K562 (cell line): ENCODE results near the gene SERTAD2. TPM values are rescaled to one million over a fixed set of nuclear protein-coding genes. Genes with fewer than 3 reads are reported as not detected.
A peak's percentile ranks its signal among the peaks of the same experiment; 100 is the strongest.

Experiments used
- CREM ChIP-seq: IDR thresholded peaks from 2 replicates; pipeline ENCODE4 v1.6.1; 2014; ENCODE audit warnings: antibody characterized with exemption, low read depth
- ETS1 ChIP-seq: conservative IDR thresholded peaks from 2 replicates; pipeline ENCODE4 v1.6.1; 2011; ENCODE audit warnings: low read depth, mild to moderate bottlenecking, low read length; ENCODE audit not compliant: control insufficient read depth
- KDM2B ChIP-seq: fragments of 250-450 bp; sonication (Bioruptor Pico); IDR thresholded peaks from 2 replicates; pipeline ENCODE4 v1.8.0; 2021; ENCODE audit warnings: mild to moderate bottlenecking, moderate library complexity
- LARP7 ChIP-seq: fragments of 450-650 bp; IDR thresholded peaks from 2 replicates; pipeline ENCODE4 v1.6.1; 2016
- NEUROD1 ChIP-seq: fragments of 150-350 bp; IDR thresholded peaks from 2 replicates; pipeline ENCODE4 v1.6.1; 2014; ENCODE audit warnings: borderline replicate concordance, low read length, low read depth; ENCODE audit not compliant: partially characterized antibody
- NFIC ChIP-seq: fragments of 450-650 bp; IDR thresholded peaks from 2 replicates; pipeline ENCODE4 v1.6.1; 2017; ENCODE audit warnings: mild to moderate bottlenecking, inconsistent platforms
- PHF8 ChIP-seq: fragments of 200-600 bp; sonication (generic); IDR thresholded peaks from 2 replicates; pipeline ENCODE4 v1.6.1; 2012; ENCODE audit warnings: mixed run types, mild to moderate bottlenecking, inconsistent platforms, low read length, moderate library complexity, borderline replicate concordance
- RAD21 ChIP-seq, 2 experiments: fragments of 250-450 bp in 1 of 2; fragments of 450-650 bp in 1 of 2; sonication (Bioruptor Pico) in 1 of 2; formaldehyde crosslinking in 1 of 2; IDR thresholded peaks in 1 of 2; conservative IDR thresholded peaks in 1 of 2; 2 replicates each; pipeline versions ENCODE4 v1.4.0 to v1.8.0; 2020 to 2022; ENCODE audit warnings: mild to moderate bottlenecking in 2 of 2, moderate library complexity in 1 of 2
- RB1 ChIP-seq: fragments of 450-650 bp; IDR thresholded peaks from 2 replicates; pipeline ENCODE4 v1.6.1; 2017; ENCODE audit warnings: low read depth, mild to moderate bottlenecking
- SAP30 ChIP-seq: fragments of 200-600 bp; sonication (generic); IDR thresholded peaks from 2 replicates; pipeline ENCODE4 v1.6.1; 2012; ENCODE audit warnings: borderline replicate concordance, low read depth, mild to moderate bottlenecking, moderate library complexity, low read length, control low read depth, inconsistent platforms; ENCODE audit not compliant: insufficient read depth, poor library complexity, severe bottlenecking
- TGIF2 ChIP-seq: sonication (generic); formaldehyde crosslinking; IDR thresholded peaks from 2 replicates; pipeline ENCODE4 v1.8.1; 2022; ENCODE audit warnings: mild to moderate bottlenecking, missing genetic modification reagents, moderate library complexity
- ZNF197 ChIP-seq: fragments of 200-800 bp; sonication (Bioruptor generic); IDR thresholded peaks from 2 replicates; pipeline ENCODE4 v1.6.1; 2016; ENCODE audit warnings: low read depth, missing genetic modification characterization, missing compliant biosample characterization
- ZNF407 ChIP-seq: fragments of 450-650 bp; IDR thresholded peaks from 2 replicates; pipeline ENCODE4 v1.6.1; 2016; ENCODE audit warnings: low read depth
- polyA plus RNA-seq, 8 experiments: library from polyadenylated mRNA; depleted of rRNA in 4 of 8; stranded (reverse) in 5 of 8; unstranded in 3 of 8; fragments of >200 nt; fragmentation: Nextera tagmentation in 2 of 8; fragmentation: Illumina TruSeq in 1 of 8; extraction: Ambion mirVana in 2 of 8; extraction: Trizol in 1 of 8; gene quantifications; 2 replicates each; pipeline versions ENCODE4 v1.2.1 to v1.2.3, GENCODE V29; 2011 to 2014; ENCODE audit warnings: inconsistent platforms in 1 of 8, missing spikeins in 1 of 8
- total RNA-seq, 7 experiments: library from RNA; depleted of rRNA in 6 of 7; stranded (reverse); fragments of >200 nt in 6 of 7; fragmentation: Illumina TruSeq in 2 of 7; extraction: Trizol in 2 of 7; gene quantifications; 2 replicates each; pipeline versions ENCODE4 v1.2.1 to v1.2.3, GENCODE V29; 2011 to 2021; ENCODE audit warnings: low replicate concordance in 1 of 7
- TF ChIP-seq, protein P1 (sequence below), 2 experiments: fragments of 200-800 bp in 1 of 2; sonication (Bioruptor generic) in 1 of 2; sonication (generic) in 1 of 2; formaldehyde crosslinking in 1 of 2; IDR thresholded peaks in 1 of 2; conservative IDR thresholded peaks in 1 of 2; 2 replicates each; pipeline versions ENCODE4 v1.5.0 to v1.6.1; 2016 to 2020; ENCODE audit warnings: missing compliant biosample characterization in 1 of 2, missing genetic modification characterization in 1 of 2, missing genetic modification reagents in 1 of 2

SERTAD2 gene
- total and polyA plus RNA-seq, 9 of the 15 experiments (the other 6 are each of a cell fraction or from before 2014, with no cell fraction given), result 3.0 to 12.5 (median 6.1) TPM

GRCh38 chr2:64653109-64654062 lies at the start of gene SERTAD2 (continued):
- TF ChIP-seq PHF8, result peak; percentile 79
- TF ChIP-seq, protein P1, sequence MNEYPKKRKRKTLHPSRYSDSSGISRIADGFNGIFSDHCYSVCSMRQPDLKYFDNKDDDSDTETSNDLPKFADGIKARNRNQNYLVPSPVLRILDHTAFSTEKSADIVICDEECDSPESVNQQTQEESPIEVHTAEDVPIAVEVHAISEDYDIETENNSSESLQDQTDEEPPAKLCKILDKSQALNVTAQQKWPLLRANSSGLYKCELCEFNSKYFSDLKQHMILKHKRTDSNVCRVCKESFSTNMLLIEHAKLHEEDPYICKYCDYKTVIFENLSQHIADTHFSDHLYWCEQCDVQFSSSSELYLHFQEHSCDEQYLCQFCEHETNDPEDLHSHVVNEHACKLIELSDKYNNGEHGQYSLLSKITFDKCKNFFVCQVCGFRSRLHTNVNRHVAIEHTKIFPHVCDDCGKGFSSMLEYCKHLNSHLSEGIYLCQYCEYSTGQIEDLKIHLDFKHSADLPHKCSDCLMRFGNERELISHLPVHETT (CRISPR knock-in tag; conservative IDR thresholded peaks at IDR 0.05 in 1 of 2, IDR thresholded peaks at IDR 0.05 in 1 of 2), result peak in 1 of 2 experiments; percentile 96; a peak in 2 of 4 replicates
- TF ChIP-seq ETS1, result peak; percentile 74; the same call in 1 of the 2 replicates
- TF ChIP-seq LARP7, result 0 out of 2 replicates have a peak, but pooled peaks have one; percentile 60
- TF ChIP-seq RAD21 (CRISPR knock-in tag; conservative IDR thresholded peaks at IDR 0.05 in 1 of 2, IDR thresholded peaks at IDR 0.05 in 1 of 2), result peak in 1 of 2 experiments; percentile 30; a peak in 2 of 4 replicates
- no peak for TF ChIP-seq TGIF2
- peak; percentile 70 for TF ChIP-seq CREM
- TF ChIP-seq KDM2B (CRISPR knock-in tag), result peak; percentile 83; the same call in 1 of the 2 replicates
- peak; percentile 7; the same call in 1 of the 2 replicates for TF ChIP-seq RB1
- no peak for TF ChIP-seq SAP30
- peak; percentile 7 for TF ChIP-seq NEUROD1
- TF ChIP-seq ZNF407, result no peak
- TF ChIP-seq ZNF197 (CRISPR knock-in tag), result peak; percentile 43; the same call in 1 of the 2 replicates
- peak; percentile 73 for TF ChIP-seq NFIC
